ENCODE results near the gene DGCR2. TPM values are rescaled to one million over a fixed set of nuclear protein-coding genes. Genes with fewer than 3 reads are reported as not detected.

Gene DGCR2
- total RNA-seq, 1 experiment from 2014 or later = 18.6 TPM

- Histone ChIP-seq H2AFZ (ENCODE audit: low read length) (no peak overlapping the region), H3K4me2 (ENCODE audit: low read depth, low read length, poor library complexity, severe bottlenecking) (no peak overlapping the region), H4K20me1 (ENCODE audit: insufficient read depth, low read depth, low read length) (no peaks in the 10 kb centered on the region), H3K79me2 (ENCODE audit: low read length) (peaks cover 5% of the 10 kb centered on the region), H3K36me3 (ENCODE audit: insufficient read depth, low read length) (peaks cover 16% of the 10 kb centered on the region; the same call in 1 of the 2 replicates), H3K9me3 (ENCODE audit: low read length) (no peaks in the 10 kb centered on the region), H3K4me3 (ENCODE audit: low read length) (no peak overlapping the region), H3K27ac (ENCODE audit: low read length) (no peak overlapping the region), H3K4me1 (ENCODE audit: low read length) (peaks cover 3% of the 10 kb centered on the region), H3K27me3 (ENCODE audit: low read length) (no peaks in the 10 kb centered on the region), H3K9me2 (replicated peaks; ENCODE audit: insufficient read depth, low read length) (no peaks in the 10 kb centered on the region), H3K9ac (ENCODE audit: low read length) (no peak overlapping the region)
- no peak for DNase-seq
Observed at GRCh38 chr22:19138217-19139000, 16.2 kb upstream of the DGCR2 start.

GRCh38 chr22:19137384-19138216 is 15.4 kb upstream of the DGCR2 start:
- H3K9me2 ChIP-seq (replicated peaks; ENCODE audit: insufficient read depth, low read length) = no peaks in the 10 kb centered on the region
- H3K9ac ChIP-seq (ENCODE audit: low read length) = no peak overlapping the region
- no peak overlapping the region for H3K27ac ChIP-seq (ENCODE audit: low read length)
- H3K4me1 ChIP-seq (ENCODE audit: low read length) = no peaks in the 10 kb centered on the region
- no peak overlapping the region for H2AFZ ChIP-seq (ENCODE audit: low read length)
- H4K20me1 ChIP-seq (ENCODE audit: insufficient read depth, low read depth, low read length) = no peaks in the 10 kb centered on the region
- peaks cover 16% of the 10 kb centered on the region; the same call in 1 of the 2 replicates for H3K36me3 ChIP-seq (ENCODE audit: insufficient read depth, low read length)
- H3K27me3 ChIP-seq (ENCODE audit: low read length) = no peaks in the 10 kb centered on the region
- no peaks in the 10 kb centered on the region for H3K79me2 ChIP-seq (ENCODE audit: low read length)
- H3K9me3 ChIP-seq (ENCODE audit: low read length) = no peaks in the 10 kb centered on the region
- H3K4me2 ChIP-seq (ENCODE audit: low read depth, low read length, poor library complexity, severe bottlenecking) = no peak overlapping the region
- DNase-seq = no peak
- H3K4me3 ChIP-seq (ENCODE audit: low read length) = no peak overlapping the region

DNA sequence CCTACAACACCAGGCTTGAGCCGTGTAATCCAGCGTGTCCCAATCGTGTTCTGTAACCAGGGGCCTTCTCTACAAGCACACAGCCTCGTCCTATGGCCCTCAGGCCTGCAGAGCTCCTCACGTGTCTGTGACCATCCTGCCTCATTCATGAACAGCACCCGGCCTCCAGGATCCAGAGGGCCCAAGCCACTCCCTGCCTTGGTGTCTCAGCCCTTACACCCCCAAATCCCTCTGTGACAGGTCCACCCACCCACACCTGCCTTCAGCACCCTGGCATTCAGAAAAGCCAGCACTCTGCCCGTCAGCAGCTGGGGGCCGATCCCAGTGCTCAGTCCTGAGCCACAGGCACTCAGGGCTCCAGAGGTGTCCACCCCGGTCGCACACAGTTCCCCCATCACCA is 14.7 kb upstream of the DGCR2 start:
- H3K36me3 ChIP-seq (ENCODE audit: insufficient read depth, low read length) = peaks cover 10% of the 10 kb centered on the region; the same call in 1 of the 2 replicates
- H3K4me2 ChIP-seq (ENCODE audit: low read depth, low read length, poor library complexity, severe bottlenecking) = no peak overlapping the region
- no peak overlapping the region for H3K9ac ChIP-seq (ENCODE audit: low read length)
- no peaks in the 10 kb centered on the region for H3K79me2 ChIP-seq (ENCODE audit: low read length)
- no peaks in the 10 kb centered on the region for H3K4me1 ChIP-seq (ENCODE audit: low read length)
- H2AFZ ChIP-seq (ENCODE audit: low read length) = no peak overlapping the region
- no peak overlapping the region for H3K4me3 ChIP-seq (ENCODE audit: low read length)
- no peak overlapping the region for H3K27ac ChIP-seq (ENCODE audit: low read length)
- H3K9me2 ChIP-seq (replicated peaks; ENCODE audit: insufficient read depth, low read length) = no peaks in the 10 kb centered on the region
- no peaks in the 10 kb centered on the region for H3K9me3 ChIP-seq (ENCODE audit: low read length)
- H3K27me3 ChIP-seq (ENCODE audit: low read length) = no peaks in the 10 kb centered on the region
- DNase-seq = no peak
- H4K20me1 ChIP-seq (ENCODE audit: insufficient read depth, low read depth, low read length) = no peaks in the 10 kb centered on the region

- Histone ChIP-seq H3K9me3 (ENCODE audit: low read length) (no peaks in the 10 kb centered on the region), H3K4me3 (ENCODE audit: low read length) (no peak overlapping the region), H3K9me2 (replicated peaks; ENCODE audit: insufficient read depth, low read length) (no peaks in the 10 kb centered on the region), H3K27ac (ENCODE audit: low read length) (no peak overlapping the region), H3K9ac (ENCODE audit: low read length) (no peak overlapping the region), H3K4me2 (ENCODE audit: low read depth, low read length, poor library complexity, severe bottlenecking) (no peak overlapping the region), H3K27me3 (ENCODE audit: low read length) (no peaks in the 10 kb centered on the region), H3K4me1 (ENCODE audit: low read length) (no peaks in the 10 kb centered on the region), H3K36me3 (ENCODE audit: insufficient read depth, low read length) (no peaks in the 10 kb centered on the region), H2AFZ (ENCODE audit: low read length) (no peak overlapping the region), H4K20me1 (ENCODE audit: insufficient read depth, low read depth, low read length) (no peaks in the 10 kb centered on the region), H3K79me2 (ENCODE audit: low read length) (no peaks in the 10 kb centered on the region)
- DNase-seq = no peak
Observed at GRCh38 chr22:19134874-19135273, 12.7 kb upstream of the DGCR2 start.

DNA sequence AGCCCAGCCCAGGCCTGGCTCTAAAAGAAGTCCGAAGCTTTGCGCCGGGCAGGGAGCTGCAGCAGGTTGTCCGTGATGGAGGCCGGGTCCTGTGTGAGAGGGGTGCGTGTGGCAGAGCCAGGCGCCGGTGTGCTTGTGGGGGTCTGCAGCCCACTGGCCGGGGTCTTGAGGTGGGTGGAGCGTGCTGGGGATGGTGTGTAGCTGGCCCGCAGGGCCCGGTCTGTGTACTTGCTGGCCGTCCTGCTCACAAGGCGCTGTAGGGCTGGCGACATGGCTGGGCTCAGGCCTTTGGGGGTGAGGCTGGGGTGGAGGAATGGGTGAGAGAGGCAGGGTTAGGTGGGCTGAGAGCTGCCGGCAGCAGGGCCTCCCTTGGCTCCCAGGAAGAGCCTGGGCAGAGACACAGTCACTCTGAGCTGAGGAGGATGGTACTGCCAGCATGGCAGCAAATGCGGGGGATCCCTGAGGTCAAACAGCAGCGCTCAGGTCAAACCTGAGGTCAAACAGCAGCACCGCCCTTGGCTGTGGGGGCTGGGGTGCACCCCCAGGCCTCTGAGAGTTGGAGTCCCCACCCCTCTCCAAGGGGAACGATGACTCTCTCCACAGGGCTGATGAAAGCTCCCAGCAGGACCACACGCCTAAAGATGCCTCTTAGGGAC is 12.1 kb upstream of the DGCR2 start:
- H3K36me3 ChIP-seq (ENCODE audit: insufficient read depth, low read length) = no peaks in the 10 kb centered on the region
- H3K4me1 ChIP-seq (ENCODE audit: low read length) = no peaks in the 10 kb centered on the region

GRCh38 chr22:19133561-19133960 is 11.3 kb upstream of the DGCR2 start:
- Histone ChIP-seq H3K36me3 (ENCODE audit: insufficient read depth, low read length) (no peaks in the 10 kb centered on the region), H3K9ac (ENCODE audit: low read length) (no peak overlapping the region)

More for the DNA sequence above, 12.1 kb upstream of the DGCR2 start:
- DNase-seq = no peak
- Histone ChIP-seq H3K27ac (ENCODE audit: low read length) (no peak overlapping the region), H3K27me3 (ENCODE audit: low read length) (no peaks in the 10 kb centered on the region), H3K9ac (ENCODE audit: low read length) (no peak overlapping the region), H4K20me1 (ENCODE audit: insufficient read depth, low read depth, low read length) (no peaks in the 10 kb centered on the region), H3K79me2 (ENCODE audit: low read length) (no peaks in the 10 kb centered on the region), H2AFZ (ENCODE audit: low read length) (no peak overlapping the region), H3K9me3 (ENCODE audit: low read length) (no peaks in the 10 kb centered on the region), H3K4me2 (ENCODE audit: low read depth, low read length, poor library complexity, severe bottlenecking) (no peak overlapping the region), H3K4me3 (ENCODE audit: low read length) (no peak overlapping the region), H3K9me2 (replicated peaks; ENCODE audit: insufficient read depth, low read length) (no peaks in the 10 kb centered on the region)

DNA sequence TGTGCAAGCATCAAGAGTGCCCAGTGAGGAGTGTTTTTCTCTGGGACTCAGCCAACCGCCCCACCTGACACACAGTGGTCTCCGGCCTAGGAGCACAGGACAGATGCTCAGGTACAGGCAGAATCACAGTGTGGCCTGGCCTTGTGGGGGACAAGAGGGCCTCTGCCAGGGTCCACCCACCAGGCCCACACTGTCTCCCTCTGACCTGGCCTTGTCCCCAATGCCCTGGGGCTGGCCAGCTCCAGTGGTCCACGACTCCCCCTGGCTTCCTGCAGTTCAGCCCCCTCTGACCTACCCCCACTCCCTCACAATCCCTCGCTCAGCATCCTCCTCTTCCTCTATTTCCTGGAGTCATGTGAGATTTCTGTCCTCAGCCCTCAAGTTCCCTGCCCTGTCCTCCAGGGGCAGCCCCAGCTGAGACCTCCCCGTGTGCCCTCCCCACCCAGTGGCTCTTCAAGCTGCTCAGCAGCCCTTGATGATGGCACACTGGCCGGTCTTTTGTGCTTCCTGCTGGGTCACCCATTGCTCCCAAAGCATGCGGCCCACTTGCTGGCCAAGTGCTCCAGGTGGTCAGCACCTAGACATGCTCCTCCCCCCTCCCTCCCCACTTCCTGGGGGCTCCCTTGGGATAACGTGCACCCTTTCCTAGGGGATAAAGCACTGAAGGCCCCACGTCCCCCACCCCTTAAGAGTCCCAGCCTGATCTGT is 10.6 kb upstream of the DGCR2 start:
- no peak overlapping the region for H3K4me3 ChIP-seq (ENCODE audit: low read length)
- no peaks in the 10 kb centered on the region for H3K36me3 ChIP-seq (ENCODE audit: insufficient read depth, low read length)
- H3K9me2 ChIP-seq (replicated peaks; ENCODE audit: insufficient read depth, low read length) = no peaks in the 10 kb centered on the region
- H3K27me3 ChIP-seq (ENCODE audit: low read length) = no peaks in the 10 kb centered on the region
- no peak overlapping the region for H3K4me2 ChIP-seq (ENCODE audit: low read depth, low read length, poor library complexity, severe bottlenecking)
- no peaks in the 10 kb centered on the region for H4K20me1 ChIP-seq (ENCODE audit: insufficient read depth, low read depth, low read length)
- H3K9ac ChIP-seq (ENCODE audit: low read length) = no peak overlapping the region
- H2AFZ ChIP-seq (ENCODE audit: low read length) = no peak overlapping the region
- no peak for DNase-seq
- H3K4me1 ChIP-seq (ENCODE audit: low read length) = no peaks in the 10 kb centered on the region
- H3K27ac ChIP-seq (ENCODE audit: low read length) = no peak overlapping the region
- H3K9me3 ChIP-seq (ENCODE audit: low read length) = no peaks in the 10 kb centered on the region
- H3K79me2 ChIP-seq (ENCODE audit: low read length) = no peaks in the 10 kb centered on the region

More at GRCh38 chr22:19133561-19133960, 11.3 kb upstream of the DGCR2 start:
- Histone ChIP-seq H3K27ac (ENCODE audit: low read length) (no peak overlapping the region), H3K4me3 (ENCODE audit: low read length) (no peak overlapping the region), H4K20me1 (ENCODE audit: insufficient read depth, low read depth, low read length) (no peaks in the 10 kb centered on the region), H3K79me2 (ENCODE audit: low read length) (no peaks in the 10 kb centered on the region), H3K4me2 (ENCODE audit: low read depth, low read length, poor library complexity, severe bottlenecking) (no peak overlapping the region), H3K27me3 (ENCODE audit: low read length) (no peaks in the 10 kb centered on the region), H3K9me3 (ENCODE audit: low read length) (no peaks in the 10 kb centered on the region), H2AFZ (ENCODE audit: low read length) (no peak overlapping the region), H3K4me1 (ENCODE audit: low read length) (no peaks in the 10 kb centered on the region), H3K9me2 (replicated peaks; ENCODE audit: insufficient read depth, low read length) (no peaks in the 10 kb centered on the region)
- DNase-seq = no peak

Measured in Karpas-422 (cell line).